Stomach (tissue), 9 donors: Measurements from ENCODE around the gene FYTTD1. TPM values are rescaled to one million over a fixed set of nuclear protein-coding genes. Genes with fewer than 3 reads are reported as not detected.

ENCODE experiments used
- DNase-seq, 2 donors: peaks; one replicate each; pipeline versions ENCODE4 v3.0.0 to v3.0.0-alpha.2; 2013 to 2019
- H3K27ac ChIP-seq, 5 donors: fragments of 200-600 bp in 4 of 5; sonication (generic) in 4 of 5; one replicate each; pipeline ENCODE4 v1.5.1; 2013 to 2019; ENCODE audit warnings: mild to moderate bottlenecking in 1 of 5, moderate library complexity in 1 of 5
- H3K27me3 ChIP-seq, 3 donors: fragments of 200-600 bp; sonication (generic); one replicate each; pipeline ENCODE4 v1.5.1; 2017 to 2019; ENCODE audit warnings: mixed run types in 1 of 3
- H3K36me3 ChIP-seq, 4 donors: fragments of 200-600 bp; sonication (generic); 1 replicate in 3 of 4; 2 replicates in 1 of 4; pipeline ENCODE4 v1.5.1; 2016 to 2019
- H3K4me1 ChIP-seq, 4 donors: fragments of 200-600 bp; sonication (generic); one replicate each; pipeline ENCODE4 v1.5.1; 2016 to 2019
- H3K4me3 ChIP-seq, 4 donors: fragments of 200-600 bp; sonication (generic) in 3 of 4; one replicate each; pipeline ENCODE4 v1.5.1; 2016 to 2019; ENCODE audit warnings: mild to moderate bottlenecking in 1 of 4
- H3K9me3 ChIP-seq, 4 donors: fragments of 200-600 bp; sonication (generic); one replicate each; pipeline ENCODE4 v1.5.1; 2016 to 2019
- CTCF ChIP-seq, 7 experiments: fragments of 450-650 bp in 4 of 7; fragments of 200-600 bp in 3 of 7; sonication (generic) in 3 of 7; IDR thresholded peaks; one replicate each; pipeline ENCODE4 v1.5.1; 2016 to 2019; ENCODE audit warnings: antibody characterized with exemption in 7 of 7, control low read depth in 2 of 7, mild to moderate bottlenecking in 1 of 7
- EP300 ChIP-seq: sonication (generic); formaldehyde crosslinking; IDR thresholded peaks from one replicate; pipeline ENCODE4 v1.6.1; 2017; ENCODE audit warnings: antibody characterized with exemption
- POLR2A ChIP-seq, 4 donors: fragments of 450-650 bp; IDR thresholded peaks; one replicate each; pipeline ENCODE4 v1.6.1; 2016; ENCODE audit warnings: antibody characterized with exemption in 4 of 4, control low read depth in 2 of 4, mild to moderate bottlenecking in 1 of 4, moderate library complexity in 1 of 4
- POLR2AphosphoS5 ChIP-seq, 3 donors: sonication (generic); formaldehyde crosslinking; IDR thresholded peaks; one replicate each; pipeline ENCODE4 v1.6.1; 2016; ENCODE audit warnings: antibody characterized with exemption in 3 of 3
- WGBS, 5 donors: extraction: QIAGEN DNeasy Blood & Tissue Kit in 3 of 5; methylation state at CpG; one replicate each; pipeline versions ENCODE4 v1.1.5 to v1.1.7; 2013 to 2018; 5-methylcytosine and 5-hydroxymethylcytosine counted together
- intact Hi-C: fragments of 100-400 bp; cut with DNase I; formaldehyde crosslinking; loops from one replicate; pipeline ENCODE4 v1.15.1; 2023; ENCODE audit warnings: low total_unique reads
- polyA plus RNA-seq, 3 donors: library from polyadenylated mRNA; stranded (reverse); fragments of 200-250 nt; gene quantifications; one replicate each; pipeline ENCODE4 v1.2.3, GENCODE V29; 2013
- total RNA-seq, 5 donors: library from RNA; depleted of rRNA; stranded (reverse); fragments of >200 nt; gene quantifications; one replicate each; pipeline versions ENCODE4 v1.1.0 to v1.2.3, GENCODE V29; 2014 to 2016
- donor health status: healthy with polysubstance abuse.
- donor health status: Bipolar disorder and iron deficiency.
- donor health status: healthy.

The FYTTD1 gene
- total and polyA plus RNA-seq, 8 donors, result 9.4 to 47.0 (median 27.9) TPM

- Histone ChIP-seq H3K9me3 (no peaks in the 10 kb centered on the region), H3K4me3 (no peak overlapping the region), H3K27ac (no peak overlapping the region), H3K4me1 (no peaks in the 10 kb centered on the region), H3K36me3 (peaks cover 57 to 98% (median 98%) of the 10 kb centered on the region in 4 donors), H3K27me3 (no peaks in the 10 kb centered on the region)
- DNase-seq, result no peak
- intact Hi-C loops, result no loop called here
- TF ChIP-seq EP300, result no peak
- no peak for TF ChIP-seq CTCF (IDR thresholded peaks at IDR 0.05)
- no peak for TF ChIP-seq POLR2AphosphoS5 (IDR thresholded peaks at IDR 0.05)
- no peak for TF ChIP-seq POLR2A (IDR thresholded peaks at IDR 0.05)
- 68 to 91% (median 88%) methylated on average over 7 of the region's 7 CpGs for WGBS, 5 donors
Measured at GRCh38 chr3:197775317-197775716, 25.6 kb downstream of the FYTTD1 start.

GRCh38 chr3:197782230-197782629 lies 32.5 kb downstream of the FYTTD1 start:
- no peak for DNase-seq
- WGBS, 5 donors, result 72 to 84% (median 79%) methylated on average over 4 of the region's 4 CpGs
- no peaks in the 10 kb centered on the region for H3K27me3 ChIP-seq
- H3K4me3 ChIP-seq, result no peak overlapping the region
- H3K27ac ChIP-seq, result no peak overlapping the region
- no peaks in the 10 kb centered on the region for H3K9me3 ChIP-seq
- peaks cover 30 to 80% (median 79%) of the 10 kb centered on the region in 4 donors for H3K36me3 ChIP-seq
- intact Hi-C loops, result no loop called here
- peaks cover 0 to 2% (median 1%) of the 10 kb centered on the region in 4 donors for H3K4me1 ChIP-seq
- TF ChIP-seq CTCF (IDR thresholded peaks at IDR 0.05), result no peak
- no peak for TF ChIP-seq POLR2A (IDR thresholded peaks at IDR 0.05)
- TF ChIP-seq EP300, result no peak
- no peak for TF ChIP-seq POLR2AphosphoS5 (IDR thresholded peaks at IDR 0.05)

- H3K4me1 ChIP-seq, result peaks cover 3 to 11% (median 5%) of the 10 kb centered on the region in 4 donors
- H3K27ac ChIP-seq, result no peak overlapping the region
- intact Hi-C loops, result no loop called here
- peaks cover 17 to 62% (median 60%) of the 10 kb centered on the region in 4 donors for H3K36me3 ChIP-seq
- no peaks in the 10 kb centered on the region for H3K27me3 ChIP-seq
- TF ChIP-seq CTCF (IDR thresholded peaks at IDR 0.05), result no peak
- no peak for TF ChIP-seq POLR2A (IDR thresholded peaks at IDR 0.05)
- TF ChIP-seq POLR2AphosphoS5 (IDR thresholded peaks at IDR 0.05), result no peak
- TF ChIP-seq EP300, result no peak
- no peaks in the 10 kb centered on the region for H3K9me3 ChIP-seq
- WGBS, 5 donors, result 93 to 95% (median 94%) methylated on average over 7 of the region's 7 CpGs
- DNase-seq, result no peak
- no peak overlapping the region for H3K4me3 ChIP-seq
Measured at GRCh38 chr3:197784019-197784585, 34.4 kb downstream of the FYTTD1 start.

GRCh38 chr3:197787412-197787811 lies 37.7 kb downstream of the FYTTD1 start:
- 22 to 38% (median 24%) methylated on average over 1 of the region's 1 CpG for WGBS, 5 donors
- DNase-seq, result peak; percentile 32 to 68
- intact Hi-C loops, result no loop called here

More at GRCh38 chr3:197787412-197787811, 37.7 kb downstream of the FYTTD1 start:
- H3K27me3 ChIP-seq, result no peaks in the 10 kb centered on the region
- peaks cover 3 to 21% (median 10%) of the 10 kb centered on the region in 4 donors for H3K4me1 ChIP-seq
- H3K27ac ChIP-seq, result peak overlapping the region in 2 of 5 donors; percentile 30 to 35
- TF ChIP-seq EP300 (no peak), CTCF (IDR thresholded peaks at IDR 0.05) (no peak), POLR2AphosphoS5 (IDR thresholded peaks at IDR 0.05) (no peak), POLR2A (IDR thresholded peaks at IDR 0.05) (no peak)
- H3K36me3 ChIP-seq, result peaks cover 0 to 28% (median 27%) of the 10 kb centered on the region in 4 donors
- no peak overlapping the region for H3K4me3 ChIP-seq
- no peaks in the 10 kb centered on the region for H3K9me3 ChIP-seq
